Neural progenitor cell (in vitro differentiated cells): ENCODE measurements around the gene PCSK4. TPM values are rescaled to one million over a fixed set of nuclear protein-coding genes. Genes with fewer than 3 reads are reported as not detected.

Source experiments
- DNase-seq: peaks from one replicate; pipeline ENCODE4 v3.0.0-alpha.2; 2016; ENCODE audit warnings: low spot score
- H2AFZ ChIP-seq: fragments of 200-600 bp; sonication (generic); replicated peaks from 2 replicates; pipeline ENCODE4 v1.6.1; 2016; ENCODE audit warnings: antibody characterized with exemption
- H3F3A ChIP-seq: fragments of 200-600 bp; sonication (generic); 2 replicates; pipeline ENCODE4 v1.6.1; 2016; ENCODE audit warnings: antibody characterized with exemption, low read depth
- H3K27ac ChIP-seq: fragments of 200-600 bp; sonication (generic); 2 replicates; pipeline ENCODE4 v1.5.1; 2016; ENCODE audit warnings: mild to moderate bottlenecking
- H3K27me3 ChIP-seq: fragments of 200-600 bp; sonication (generic); 2 replicates; pipeline ENCODE4 v1.6.1; 2016; ENCODE audit warnings: mild to moderate bottlenecking, moderate library complexity
- H3K36me3 ChIP-seq: fragments of 200-600 bp; sonication (generic); 2 replicates; pipeline ENCODE4 v1.5.1; 2016
- H3K4me1 ChIP-seq: fragments of 200-600 bp; sonication (generic); 2 replicates; pipeline ENCODE4 v1.6.1; 2016; ENCODE audit warnings: mixed run types
- H3K4me2 ChIP-seq: fragments of 200-600 bp; sonication (generic); 2 replicates; pipeline ENCODE4 v1.6.1; 2016
- H3K4me3 ChIP-seq: fragments of 200-600 bp; sonication (generic); 2 replicates; pipeline ENCODE4 v1.5.1; 2016
- H3K79me2 ChIP-seq: fragments of 200-600 bp; sonication (generic); 2 replicates; pipeline ENCODE4 v1.6.1; 2016; ENCODE audit warnings: low read depth
- H3K9ac ChIP-seq: fragments of 200-600 bp; sonication (generic); 2 replicates; pipeline ENCODE4 v1.6.1; 2016
- H3K9me3 ChIP-seq: fragments of 200-600 bp; sonication (generic); 2 replicates; pipeline ENCODE4 v1.5.1; 2016; ENCODE audit warnings: low read depth
- H4K20me1 ChIP-seq: fragments of 200-600 bp; sonication (generic); 2 replicates; pipeline ENCODE4 v1.6.1; 2016; ENCODE audit warnings: low read depth
- H3K27ac Mint-ChIP-seq: 3 replicates; pipeline ENCODE4 v1.8.0; 2021; ENCODE audit warnings: mixed read lengths
- H3K27me3 Mint-ChIP-seq: 2 replicates; pipeline ENCODE4 v1.8.0; 2022; ENCODE audit warnings: low read depth, mild to moderate bottlenecking, inconsistent platforms, moderate library complexity, mixed read lengths; ENCODE audit not compliant: insufficient read depth
- H3K36me3 Mint-ChIP-seq: 3 replicates; pipeline ENCODE4 v1.8.0; 2021; ENCODE audit warnings: mixed read lengths
- H3K4me1 Mint-ChIP-seq: 3 replicates; pipeline ENCODE4 v1.8.0; 2021; ENCODE audit warnings: mixed read lengths
- H3K4me3 Mint-ChIP-seq: 3 replicates; pipeline ENCODE4 v1.8.0; 2021; ENCODE audit warnings: mild to moderate bottlenecking, moderate library complexity, mixed read lengths
- H3K9me3 Mint-ChIP-seq: 3 replicates; pipeline ENCODE4 v1.8.0; 2020; ENCODE audit warnings: mixed read lengths
- CTCF ChIP-seq: fragments of 200-600 bp; sonication (generic); IDR thresholded peaks from 2 replicates; pipeline ENCODE4 v1.5.1; 2017; ENCODE audit warnings: antibody characterized with exemption, mild to moderate bottlenecking
- EZH2 ChIP-seq: fragments of 200-600 bp; sonication (generic); IDR thresholded peaks from 2 replicates; pipeline ENCODE4 v1.6.1; 2017; ENCODE audit warnings: antibody characterized with exemption, mild to moderate bottlenecking, moderate library complexity
- EZH2phosphoT487 ChIP-seq: fragments of 200-600 bp; sonication (generic); IDR thresholded peaks from 2 replicates; pipeline ENCODE4 v1.6.1; 2017; ENCODE audit warnings: antibody characterized with exemption
- total RNA-seq: library from RNA; depleted of rRNA; stranded (reverse); fragments of >200 nt; gene quantifications from 2 replicates; pipeline ENCODE4 v1.2.3, GENCODE V29; 2015; ENCODE audit warnings: low replicate concordance

The PCSK4 gene
- total RNA-seq, 1 donor from 2014 or later = 3.6 TPM

DNA sequence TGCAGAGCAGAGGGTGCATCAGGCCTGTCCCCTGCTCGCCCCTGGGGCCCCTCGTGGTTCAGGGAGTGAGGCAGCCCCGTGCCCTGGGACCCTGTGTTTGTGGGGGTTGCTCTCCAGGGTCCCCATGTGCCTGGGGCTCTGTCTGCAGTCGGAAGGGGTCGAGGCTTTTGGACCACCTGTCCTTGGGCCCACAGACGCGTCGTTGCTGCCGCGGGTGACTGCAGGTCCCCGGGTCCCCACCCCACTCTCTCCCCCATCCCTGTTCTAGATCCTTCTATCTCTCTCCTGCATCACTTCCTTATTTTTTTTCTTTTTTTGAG lies 1.9 kb downstream of the PCSK4 start:
- no peak for DNase-seq
- peaks cover 9% of the 10 kb centered on the region for H4K20me1 ChIP-seq
- Mint-ChIP-seq H3K27ac (no peak overlapping the region), H3K4me1 (peaks cover 17% of the 10 kb centered on the region), H3K27me3 (peaks cover 4% of the 10 kb centered on the region), H3K4me3 (no peak overlapping the region), H3K9me3 (no peaks in the 10 kb centered on the region), H3K36me3 (no peaks in the 10 kb centered on the region)
- no peaks in the 10 kb centered on the region for H3K36me3 ChIP-seq
- no peak for TF ChIP-seq CTCF
- no peak for TF ChIP-seq EZH2phosphoT487
- TF ChIP-seq EZH2 = no peak
- no peak overlapping the region for H2AFZ ChIP-seq
- H3K4me3 ChIP-seq = no peak overlapping the region
- peaks cover 12% of the 10 kb centered on the region for H3K4me1 ChIP-seq
- no peak overlapping the region for H3K9ac ChIP-seq
- no peak overlapping the region for H3K4me2 ChIP-seq
- peaks cover 4% of the 10 kb centered on the region for H3F3A ChIP-seq
- no peaks in the 10 kb centered on the region for H3K79me2 ChIP-seq
- H3K27me3 ChIP-seq = peaks cover 23% of the 10 kb centered on the region
- no peak overlapping the region for H3K27ac ChIP-seq
- no peaks in the 10 kb centered on the region for H3K9me3 ChIP-seq

- TF ChIP-seq EZH2phosphoT487 = no peak
- TF ChIP-seq EZH2 = no peak
- no peak for TF ChIP-seq CTCF
- Mint-ChIP-seq H3K27me3 (peaks cover 2% of the 10 kb centered on the region), H3K9me3 (no peaks in the 10 kb centered on the region), H3K27ac (no peak overlapping the region), H3K4me3 (no peak overlapping the region), H3K36me3 (no peaks in the 10 kb centered on the region), H3K4me1 (peaks cover 13% of the 10 kb centered on the region)
- Histone ChIP-seq H2AFZ (no peak overlapping the region), H3K9me3 (no peaks in the 10 kb centered on the region), H3K9ac (no peak overlapping the region), H3K4me2 (no peak overlapping the region), H3F3A (peaks cover 4% of the 10 kb centered on the region), H4K20me1 (peaks cover 6% of the 10 kb centered on the region), H3K79me2 (no peaks in the 10 kb centered on the region), H3K4me1 (peaks cover 12% of the 10 kb centered on the region), H3K36me3 (no peaks in the 10 kb centered on the region), H3K4me3 (no peak overlapping the region), H3K27ac (no peak overlapping the region), H3K27me3 (peaks cover 17% of the 10 kb centered on the region)
- DNase-seq = no peak
These were observed 2.4 kb downstream of the PCSK4 start for GRCh38 chr19:1487576-1488281.

GRCh38 chr19:1486720-1487575 lies 3.2 kb downstream of the PCSK4 start:
- H3K27me3 Mint-ChIP-seq = peaks cover 2% of the 10 kb centered on the region
- no peak overlapping the region for H3K4me2 ChIP-seq
- H3K27ac Mint-ChIP-seq = no peak overlapping the region

More at GRCh38 chr19:1486720-1487575, 3.2 kb downstream of the PCSK4 start:
- no peak overlapping the region for H3K27ac ChIP-seq
- H2AFZ ChIP-seq = no peak overlapping the region
- Mint-ChIP-seq H3K4me3 (no peak overlapping the region), H3K36me3 (no peaks in the 10 kb centered on the region), H3K9me3 (no peaks in the 10 kb centered on the region), H3K4me1 (peaks cover 9% of the 10 kb centered on the region)
- TF ChIP-seq CTCF (no peak), EZH2phosphoT487 (no peak), EZH2 (no peak)
- peaks cover 4% of the 10 kb centered on the region for H3F3A ChIP-seq
- H4K20me1 ChIP-seq = peaks cover 3% of the 10 kb centered on the region
- DNase-seq = no peak
- peaks cover 10% of the 10 kb centered on the region for H3K27me3 ChIP-seq
- no peaks in the 10 kb centered on the region for H3K9me3 ChIP-seq
- H3K4me3 ChIP-seq = no peak overlapping the region
- no peaks in the 10 kb centered on the region for H3K79me2 ChIP-seq
- no peak overlapping the region for H3K9ac ChIP-seq
- no peaks in the 10 kb centered on the region for H3K36me3 ChIP-seq
- peaks cover 12% of the 10 kb centered on the region for H3K4me1 ChIP-seq
